NCI-H1105 treated with DMSO at 0.1 percent for 48 hours (cell line): ENCODE data around the gene MRM2.
"Not testable (repeated sequence)": the region's sequence is repeated elsewhere in the genome, so short reads cannot be mapped to it uniquely, and the experiment has no call there.

ENCODE experiments used
- DNase-seq: peaks from one replicate; lab custom pipeline; 2025; lab: John Stamatoyannopoulos, UW

MRM2 gene

DNA sequence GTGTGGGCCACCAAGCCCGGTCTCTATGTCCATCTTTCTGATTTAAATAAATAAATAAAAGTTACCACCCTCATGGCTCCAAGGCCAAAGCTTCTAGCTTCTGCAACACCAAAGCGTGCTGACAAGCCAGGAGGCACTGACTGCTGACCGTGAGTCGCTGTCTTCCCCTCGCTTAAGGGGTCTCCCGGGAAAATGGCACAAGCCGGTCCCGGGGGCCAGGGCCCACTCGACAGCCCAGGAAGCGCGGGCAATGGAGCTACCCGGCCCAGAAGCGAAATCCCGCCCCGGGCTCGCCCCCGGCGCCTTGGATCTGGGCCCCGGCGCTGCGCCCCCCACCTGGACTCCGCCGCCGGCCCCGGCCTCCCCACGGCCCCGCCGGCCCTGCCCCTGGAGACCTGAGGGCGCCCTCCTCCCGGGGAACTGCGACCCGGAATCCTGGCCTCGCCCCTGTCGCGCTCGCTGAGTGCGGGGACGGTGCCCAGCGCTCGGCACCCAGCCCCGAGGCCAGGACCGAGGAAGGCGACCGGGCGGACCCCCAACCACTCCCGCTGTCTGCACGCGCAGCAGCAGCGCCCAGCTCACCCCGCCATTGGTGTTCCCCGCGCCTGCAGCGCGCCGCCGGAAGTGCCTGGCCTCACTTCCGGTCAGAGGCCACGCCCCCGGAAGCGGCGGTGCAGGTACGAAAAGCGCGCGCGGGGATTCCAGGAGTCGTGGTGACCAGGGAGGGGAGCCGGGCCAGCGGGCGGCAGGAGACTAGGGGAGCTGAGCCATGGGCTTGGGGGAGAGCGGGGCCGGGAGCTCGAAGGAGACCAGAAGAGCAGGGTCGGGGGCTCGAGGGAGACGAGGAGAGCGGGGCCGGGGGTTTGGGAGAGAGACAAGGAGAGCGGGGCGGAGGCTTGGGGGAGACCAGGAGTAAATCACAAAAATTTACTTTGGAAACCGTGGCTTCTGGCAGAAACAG is at the start of gene MRM2, which contains the start of gene NUDT1:
Gene MRM2 (minus strand): TSS at position 626 of the 961 bp plus-strand sequence. CDS start 36 bp downstream, at position 590.
Gene NUDT1 (plus strand): TSS at position 647 of the 961 bp plus-strand sequence. CDS start 2,349 bp downstream, outside the sequence.
- peak; percentile 75 for DNase-seq

DNA sequence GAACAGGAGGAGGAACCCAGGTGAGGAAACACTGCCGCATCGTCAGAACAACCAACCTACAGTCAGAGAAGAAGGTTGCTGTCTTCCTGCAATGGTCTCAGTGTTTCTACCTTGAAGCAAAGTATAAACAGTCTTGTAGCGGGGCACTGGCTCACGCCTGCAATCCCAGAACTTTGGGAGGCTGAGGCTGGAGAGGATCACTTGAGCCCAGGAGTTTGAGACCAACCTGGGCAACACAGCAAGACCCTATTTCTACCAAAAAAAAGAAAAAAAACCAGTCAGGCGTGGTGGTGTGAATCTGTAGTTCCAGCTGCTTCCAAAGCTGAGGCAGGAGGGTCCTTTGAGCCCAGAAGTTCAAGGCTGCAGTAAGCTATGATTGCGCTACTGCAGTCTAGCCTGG is 48.9 kb upstream of the MRM2 start:
- DNase-seq, result no peak

GRCh38 chr7:2289621-2290020 is 47.6 kb upstream of the MRM2 start:
- DNase-seq, result no peak

DNA sequence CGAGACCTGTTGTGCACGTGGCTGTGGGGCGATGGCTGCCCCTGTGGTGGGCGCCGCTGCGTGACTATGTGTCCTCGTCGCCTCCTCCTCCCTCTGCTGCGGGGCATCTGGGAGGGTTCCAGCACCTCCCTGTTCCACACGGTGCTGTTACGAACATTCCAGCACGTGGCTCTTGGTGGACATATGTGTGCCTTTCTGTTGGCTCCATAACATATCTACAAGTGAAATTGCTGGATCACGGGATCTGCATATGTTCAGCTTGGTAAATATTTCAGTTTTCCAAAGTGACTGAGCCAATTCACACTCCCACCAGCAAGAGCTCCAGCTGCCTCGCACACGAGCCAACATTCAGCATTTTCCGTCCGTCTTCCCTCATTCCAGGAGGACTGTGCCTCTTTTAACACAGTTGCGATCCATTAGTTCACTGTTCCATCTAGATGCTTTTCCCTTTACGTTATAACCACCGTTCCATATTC is 47.1 kb upstream of the MRM2 start:
- no peak for DNase-seq

DNA sequence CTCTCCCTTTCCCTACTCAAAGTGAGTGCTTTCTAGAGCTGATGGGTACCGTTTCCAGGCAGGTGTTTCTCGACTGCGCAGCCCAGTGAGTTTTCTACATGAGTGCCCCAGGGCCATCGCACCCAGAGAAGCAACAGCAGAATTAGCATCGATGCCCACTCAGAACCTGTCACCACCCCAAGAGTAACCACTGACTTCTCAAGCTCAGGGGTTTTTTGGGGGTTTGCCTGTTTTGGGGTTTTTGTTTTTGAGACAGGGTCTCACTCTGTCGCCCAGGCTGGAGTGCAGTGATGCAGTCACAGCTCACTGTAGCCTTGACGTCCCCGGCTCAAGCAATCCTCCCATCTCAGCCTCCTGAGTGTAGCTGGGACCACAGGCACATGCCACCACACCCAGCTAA is 46.5 kb upstream of the MRM2 start:
- no peak for DNase-seq

- no peak for DNase-seq
These were observed 45.7 kb upstream of the MRM2 start for GRCh38 chr7:2287745-2288144.

DNA sequence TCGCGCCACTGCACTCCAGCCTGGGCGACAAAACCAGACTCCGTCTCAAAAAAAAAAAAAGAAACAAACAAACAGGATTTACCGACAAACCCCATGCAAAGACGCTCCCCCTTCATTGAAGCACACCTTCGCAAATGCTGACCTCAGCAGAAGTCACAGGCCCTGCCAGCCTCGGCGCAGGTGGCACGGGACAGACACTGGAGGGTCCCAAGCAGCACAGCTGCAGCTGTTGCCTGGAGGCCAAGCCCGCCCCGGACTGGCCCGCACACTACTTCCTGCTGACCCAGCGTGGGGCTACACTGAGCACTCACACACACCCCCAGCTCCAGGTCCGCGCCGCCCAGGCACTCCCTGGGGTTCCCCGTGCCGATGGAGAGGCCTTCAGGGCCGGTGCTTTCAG is 41.1 kb upstream of the MRM2 start:
- DNase-seq, result no peak

DNA sequence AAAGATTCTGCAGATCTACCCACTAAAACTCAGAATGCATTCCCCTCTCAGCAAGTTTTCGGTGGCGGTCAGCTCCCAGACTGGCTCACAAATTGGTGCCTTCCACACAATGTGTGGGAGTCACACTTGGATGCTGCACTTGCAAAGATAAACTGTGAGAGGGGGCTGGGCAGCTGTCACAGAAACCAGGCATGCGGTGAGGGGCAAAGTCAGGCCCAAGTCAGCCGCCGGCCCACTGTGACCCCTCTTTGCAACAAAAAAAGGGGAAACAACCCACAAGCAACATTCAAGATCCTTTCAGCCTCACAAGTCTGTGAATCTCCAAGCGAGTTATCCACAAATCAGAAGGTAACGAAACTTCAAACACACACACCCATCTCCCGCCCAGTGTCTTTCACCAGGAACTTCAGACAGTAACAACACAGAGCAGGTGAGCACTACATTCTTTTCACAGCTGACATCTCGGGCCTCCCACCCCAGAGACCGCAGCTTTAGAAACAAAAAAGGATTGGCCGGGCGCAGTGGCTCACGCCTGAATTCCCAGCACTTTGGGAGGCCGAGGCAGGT is 40.3 kb upstream of the MRM2 start:
- no peak for DNase-seq

DNA sequence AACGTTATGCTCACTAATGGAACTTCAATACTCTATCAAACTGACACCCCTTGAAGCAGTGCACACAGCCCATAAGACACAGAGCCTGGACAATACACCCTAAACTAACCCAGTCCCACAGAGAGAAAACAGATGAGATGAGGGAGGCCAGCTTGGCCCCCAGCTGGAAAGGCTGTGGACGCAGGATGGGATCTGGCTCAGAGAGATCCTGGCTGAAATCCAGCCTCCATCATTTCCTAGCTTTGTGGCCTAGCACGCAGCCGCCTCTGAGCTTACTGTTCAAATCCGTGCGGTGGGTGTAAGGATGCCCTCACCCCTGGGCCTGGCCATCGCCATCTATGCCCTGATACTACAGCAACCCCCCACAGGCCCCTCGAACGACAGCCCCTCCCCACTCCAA is 39.5 kb upstream of the MRM2 start:
- no peak for DNase-seq

DNA sequence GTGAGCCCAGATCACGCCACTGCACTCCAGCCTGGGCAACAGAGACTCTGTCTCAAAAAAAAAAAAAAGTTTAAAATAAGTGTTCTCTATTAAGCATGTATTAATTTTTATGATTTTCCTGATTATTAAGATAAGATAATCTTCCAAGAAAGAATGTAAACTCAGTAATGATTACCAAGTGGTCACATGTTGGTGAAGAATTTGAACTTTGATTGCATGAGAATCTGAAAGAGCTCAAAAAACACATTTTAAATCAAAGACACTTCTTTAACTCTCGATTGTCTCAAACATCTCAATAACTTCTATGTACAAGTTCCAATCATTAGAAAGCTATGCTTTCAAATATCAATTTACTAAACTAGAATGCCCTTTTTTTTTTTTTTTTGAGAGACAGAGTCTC is 38.4 kb upstream of the MRM2 start:
- DNase-seq, result no peak

- DNase-seq, result no peak
These were observed 37.9 kb upstream of the MRM2 start for GRCh38 chr7:2279896-2280295.

- DNase-seq, result no peak
These were observed 36.0 kb upstream of the MRM2 start for GRCh38 chr7:2278026-2278425.

GRCh38 chr7:2276107-2276506 is 34.1 kb upstream of the MRM2 start:
- no peak for DNase-seq

- DNase-seq, result no peak
These were observed 33.1 kb upstream of the MRM2 start for GRCh38 chr7:2275101-2275500.

GRCh38 chr7:2274666-2275065 is 32.7 kb upstream of the MRM2 start:
- DNase-seq, result no peak

DNA sequence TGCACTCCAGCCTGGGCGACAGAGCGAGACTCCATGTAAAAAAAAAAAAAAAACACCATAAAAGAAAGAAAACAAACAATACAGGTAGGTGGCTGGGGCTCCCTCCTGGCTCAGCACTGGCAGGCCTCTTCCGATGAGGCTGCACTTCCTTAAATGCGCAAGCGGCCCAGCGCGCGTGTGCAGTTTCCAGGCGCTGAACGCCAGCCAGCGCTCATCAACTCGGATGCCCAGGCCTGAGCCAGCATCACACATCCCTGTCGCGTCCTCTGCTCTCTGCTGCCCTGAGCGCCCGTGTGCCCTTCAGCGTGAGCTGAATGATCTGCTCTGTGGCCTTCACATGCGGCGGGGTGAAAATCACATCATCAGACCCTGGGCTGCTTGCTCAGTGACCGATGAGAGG is 31.9 kb upstream of the MRM2 start:
- DNase-seq, result no peak

DNA sequence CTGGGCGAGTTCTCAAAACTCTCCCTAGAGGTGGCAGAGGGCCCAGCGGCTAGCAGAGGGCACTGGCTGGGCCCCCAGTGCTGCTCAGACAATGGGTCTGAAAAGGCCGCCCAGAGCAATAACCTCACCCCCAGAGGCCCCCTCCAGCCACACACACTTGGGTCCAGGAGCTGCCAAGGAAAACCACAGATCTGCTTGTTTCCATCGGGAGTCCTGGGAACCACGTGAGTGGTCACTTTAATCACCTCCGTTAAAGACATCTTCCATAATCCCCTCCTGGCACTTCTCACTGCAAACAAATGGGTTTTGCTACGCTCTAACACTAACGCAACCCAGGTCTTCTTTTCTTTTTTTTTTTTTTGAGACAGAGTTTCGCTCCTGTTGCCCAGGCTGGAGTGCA is 30.0 kb upstream of the MRM2 start:
- DNase-seq, result no peak

DNA sequence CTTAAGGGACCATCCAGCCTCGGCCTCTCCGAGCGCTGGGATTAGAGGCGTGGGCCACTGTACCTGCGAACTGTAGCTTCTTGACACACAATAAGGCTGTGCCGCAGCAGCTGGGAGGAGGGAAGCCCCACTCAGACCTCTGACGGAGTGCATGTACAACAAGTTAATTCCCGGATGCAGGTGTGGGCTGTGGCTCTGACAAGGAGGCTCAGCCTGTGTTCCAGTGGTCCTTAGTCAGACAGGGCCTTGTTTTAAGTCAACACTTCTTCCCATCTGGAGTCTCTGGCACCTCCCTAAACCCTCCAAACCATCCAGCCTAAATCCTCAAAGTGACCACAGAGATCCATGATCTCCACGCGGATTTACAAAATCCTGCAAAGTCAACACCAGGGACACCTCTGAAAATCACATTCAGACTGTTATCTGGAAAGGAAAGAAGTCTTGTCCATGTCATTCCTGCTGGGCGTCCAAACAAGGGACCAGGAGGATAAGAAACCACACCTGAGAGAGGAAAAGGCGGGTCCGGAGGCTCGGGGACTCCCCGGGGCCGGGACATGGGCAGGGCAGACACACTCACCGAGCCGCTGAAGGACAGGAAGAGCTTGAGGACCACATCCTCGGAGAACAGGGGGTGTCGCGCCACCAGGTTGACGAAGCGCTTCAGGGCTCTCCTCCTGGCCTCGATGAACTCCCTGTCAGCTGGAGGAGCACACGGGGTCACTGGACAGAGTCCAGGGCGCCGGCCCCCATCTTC is 29.4 kb upstream of the MRM2 start:
- no peak for DNase-seq

- DNase-seq, result no peak
These were observed 28.5 kb upstream of the MRM2 start for GRCh38 chr7:2270495-2270894.

DNA sequence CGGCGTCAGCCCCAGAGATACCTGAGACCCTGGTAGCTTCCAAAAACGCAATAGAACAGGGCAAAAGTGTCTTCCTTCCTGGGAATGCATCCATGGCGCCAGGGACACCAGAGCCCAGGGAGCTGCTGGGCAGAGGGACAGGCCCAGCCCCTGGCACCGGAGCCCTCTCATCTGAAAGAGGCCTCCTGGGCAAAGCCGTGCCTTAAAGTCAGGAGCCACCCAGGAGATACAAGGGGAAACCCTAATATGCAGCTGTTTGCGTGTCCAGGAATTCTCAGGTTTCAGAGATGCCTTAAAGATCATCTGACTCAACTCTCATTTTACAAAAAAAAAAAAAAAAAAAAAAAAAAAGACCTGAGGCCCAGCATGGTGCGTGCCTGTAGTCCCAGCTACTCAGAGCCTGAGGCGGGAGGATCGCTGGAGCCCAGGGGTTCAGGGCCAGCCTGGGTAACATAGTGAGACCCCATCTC is 28.0 kb upstream of the MRM2 start:
- no peak for DNase-seq

GRCh38 chr7:2269089-2269990 is 27.3 kb upstream of the MRM2 start:
- DNase-seq, result not testable (repeated sequence)
